GM19239 (cell line): ENCODE data around the gene GABRA5.
"Not testable (repeated sequence)": the region's sequence is repeated elsewhere in the genome, so short reads cannot be mapped to it uniquely, and the experiment has no call there.

Source experiments
- DNase-seq: peaks from one replicate; pipeline ENCODE4 v3.0.0; 2011; ENCODE audit warnings: low spot score; ENCODE audit not compliant: insufficient read length
- FAIRE-seq: peaks from 2 replicates; lab custom pipeline; 2011; peaks lifted over from hg19 to GRCh38; lab: Jason Lieb, UNC

Gene GABRA5

DNA sequence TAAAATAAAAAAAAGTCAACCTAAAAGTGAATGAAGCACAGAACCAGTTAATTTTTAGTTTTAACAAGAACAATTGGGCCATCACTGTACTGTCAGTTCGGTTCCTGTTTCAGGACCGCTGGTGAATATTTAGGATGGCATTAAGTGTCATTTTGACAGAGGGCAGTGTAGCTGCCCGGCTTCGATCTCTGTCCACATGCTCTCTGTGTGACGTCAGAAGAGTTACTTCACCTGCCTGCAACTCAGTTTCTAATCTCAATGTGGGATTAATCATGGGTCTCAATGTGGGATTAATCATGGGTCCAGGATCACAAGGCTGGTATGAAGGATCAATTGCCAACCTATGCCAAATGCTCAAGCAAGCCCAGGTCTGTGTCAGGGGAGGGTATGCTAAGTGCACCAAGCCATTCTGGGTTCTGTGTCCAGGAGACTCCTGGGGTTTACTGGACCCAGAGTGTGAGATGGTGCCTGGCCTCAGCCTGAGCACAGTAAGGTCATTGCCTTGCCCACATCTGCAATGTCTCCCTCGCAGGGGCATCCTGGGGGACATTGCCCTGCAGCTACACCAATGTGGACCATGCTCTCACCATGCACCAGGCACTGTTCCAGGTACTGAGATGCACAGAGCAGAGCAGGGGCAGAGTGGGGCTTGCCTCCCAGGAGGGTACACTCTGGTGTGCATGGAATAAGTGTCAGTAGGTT lies 8.1 kb downstream of the GABRA5 start:
- FAIRE-seq, result no peak
- DNase-seq, result no peak

DNA sequence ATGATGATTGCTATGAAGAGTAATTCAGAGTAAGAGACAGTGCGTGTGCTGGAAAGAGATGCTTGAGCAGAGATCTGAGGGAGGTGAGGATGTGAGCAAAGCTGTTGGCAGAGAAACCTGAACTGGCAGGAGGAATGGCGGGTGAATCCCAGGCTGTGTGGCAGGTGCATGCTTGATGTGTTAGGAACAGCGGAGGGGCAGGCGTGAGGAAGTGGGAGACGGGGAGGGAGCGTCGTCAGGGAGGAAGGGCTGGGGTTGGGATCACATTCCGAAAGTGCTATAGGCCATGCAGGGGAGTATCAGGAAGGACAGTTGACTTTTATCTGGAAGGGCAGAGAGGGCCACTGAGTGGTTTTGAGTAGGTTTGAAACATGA lies 8.6 kb downstream of the GABRA5 start:
- no peak for FAIRE-seq
- DNase-seq, result no peak

DNA sequence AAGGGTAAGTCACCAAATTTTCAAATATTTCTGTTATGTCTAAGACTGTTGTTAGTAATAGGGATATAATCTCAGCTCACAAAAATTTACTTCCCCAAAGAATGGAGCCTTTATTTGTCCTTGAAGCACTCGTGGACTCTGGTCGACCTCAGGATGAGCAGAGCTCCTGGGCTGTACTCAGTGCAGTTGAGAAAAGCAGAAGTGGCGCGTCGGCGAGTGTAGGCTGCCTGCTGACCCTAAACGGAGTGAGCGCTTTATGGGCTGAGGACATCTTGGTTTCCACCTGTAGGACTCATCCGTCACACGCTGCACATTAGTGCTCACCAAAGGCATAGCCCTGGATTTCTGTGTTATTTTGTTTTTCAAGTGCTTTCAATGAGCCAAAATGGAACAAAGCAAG lies 11.0 kb downstream of the GABRA5 start:
- DNase-seq (no peak), FAIRE-seq (no peak)

DNA sequence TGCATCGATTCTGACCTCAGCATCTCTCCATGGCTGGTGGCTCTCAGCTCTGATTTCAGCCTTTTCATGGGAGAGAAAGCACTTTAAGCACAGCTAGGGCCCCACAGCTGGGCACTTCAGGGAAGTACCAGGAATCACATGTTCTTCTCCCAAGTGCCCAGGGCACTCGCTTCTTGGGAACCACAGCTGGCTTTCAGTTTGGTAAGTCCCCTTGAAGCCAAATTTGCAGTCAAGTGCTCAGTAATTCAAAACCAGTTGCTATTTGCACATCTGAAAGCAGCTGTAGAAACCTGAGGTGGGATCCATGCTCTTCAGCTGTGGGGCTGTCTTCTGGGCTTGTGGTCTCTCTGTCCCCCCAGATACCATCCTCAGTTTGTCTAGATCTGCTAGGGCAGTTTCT lies 12.8 kb downstream of the GABRA5 start:
- DNase-seq (no peak), FAIRE-seq (no peak)

DNA sequence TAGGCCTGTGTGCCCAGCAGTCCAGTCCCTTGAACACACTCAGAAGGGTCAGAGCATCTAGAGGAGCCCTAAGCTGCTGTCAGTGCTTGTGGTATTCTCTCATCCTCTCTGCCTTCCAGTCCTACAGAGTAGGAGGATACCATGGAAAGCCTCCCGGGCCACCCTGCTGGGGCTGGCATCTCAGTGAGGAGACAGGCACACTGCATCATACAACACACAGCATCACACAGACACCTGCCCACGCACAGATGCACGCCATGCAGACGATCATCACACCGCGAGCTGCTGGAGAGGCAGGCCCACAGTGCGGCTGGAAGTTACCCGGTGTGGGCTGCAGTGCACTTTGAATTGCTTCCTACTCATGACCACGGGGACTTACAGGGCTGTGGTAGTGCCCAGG lies 15.2 kb downstream of the GABRA5 start:
- FAIRE-seq (no peak), DNase-seq (no peak)

DNA sequence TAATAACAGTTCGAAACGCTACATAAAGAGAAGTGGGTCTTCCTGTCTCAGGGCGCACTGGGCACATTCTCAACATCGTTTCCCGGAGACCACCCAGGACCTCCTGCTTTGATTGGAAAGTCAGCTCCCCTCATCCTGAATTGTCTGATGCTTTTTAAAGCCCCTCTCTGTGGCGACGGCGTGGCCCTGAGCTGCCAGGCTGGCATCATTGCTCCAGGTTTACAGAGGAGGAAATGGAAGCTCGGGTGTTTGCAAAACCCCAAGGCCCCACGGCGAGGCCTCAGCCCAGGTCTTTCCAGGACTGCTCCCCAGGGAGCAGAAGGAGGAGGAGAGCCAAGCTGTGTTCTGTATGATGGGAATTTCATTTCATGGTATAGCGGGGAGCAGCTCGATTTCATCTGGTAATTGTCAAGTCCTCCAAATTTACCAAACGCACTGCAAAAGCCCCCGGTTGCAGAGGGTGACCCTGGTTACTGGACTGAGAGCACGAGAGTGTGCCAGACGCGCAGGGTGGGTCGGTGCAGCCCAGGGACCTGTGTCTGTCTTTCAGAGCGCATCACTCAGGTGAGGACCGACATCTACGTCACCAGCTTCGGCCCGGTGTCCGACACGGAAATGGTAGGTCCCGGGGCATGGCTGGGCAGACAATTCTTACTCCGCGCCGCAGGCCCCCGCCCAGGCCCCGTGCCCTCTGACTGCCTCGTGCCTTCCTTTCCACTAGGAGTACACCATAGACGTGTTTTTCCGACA lies 15.9 kb downstream of the GABRA5 start:
- no peak for FAIRE-seq
- DNase-seq, result no peak

DNA sequence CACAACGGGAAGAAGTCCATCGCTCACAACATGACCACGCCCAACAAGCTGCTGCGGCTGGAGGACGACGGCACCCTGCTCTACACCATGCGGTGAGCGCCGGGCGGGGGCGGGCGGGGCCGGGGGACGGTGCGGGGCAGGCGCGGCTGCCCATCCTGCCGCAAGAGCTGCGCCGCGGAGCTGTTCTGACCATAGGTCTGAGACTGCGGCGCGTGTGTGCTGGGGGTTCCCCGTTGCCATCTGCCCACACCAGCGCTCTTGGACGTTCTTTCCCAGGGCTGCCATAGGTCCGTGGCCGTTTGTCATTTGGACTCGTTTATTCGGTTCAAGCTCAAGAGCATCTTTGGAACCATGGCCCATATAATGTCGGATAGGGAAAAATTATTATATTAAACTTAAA lies 16.6 kb downstream of the GABRA5 start:
- DNase-seq (no peak), FAIRE-seq (no peak)

DNA sequence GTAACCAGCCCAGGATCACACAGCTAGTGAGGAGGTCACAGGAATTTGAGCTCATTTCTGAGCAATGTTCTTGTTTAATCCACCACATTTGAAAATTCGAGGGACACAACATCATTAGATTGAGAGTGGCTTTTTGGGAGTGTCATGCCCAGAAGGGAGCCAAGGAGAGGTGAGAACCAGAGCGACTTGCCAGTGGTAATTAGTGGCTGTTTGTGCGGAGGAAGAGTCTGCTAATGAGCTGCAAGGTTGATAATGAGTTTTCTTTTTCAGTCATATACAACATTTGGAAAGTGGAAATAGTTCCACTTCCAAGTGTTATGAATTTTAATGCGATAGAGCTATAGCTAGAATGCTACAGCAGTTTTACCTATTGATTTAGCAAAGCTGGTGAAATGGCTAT lies 19.7 kb downstream of the GABRA5 start:
- DNase-seq, result no peak
- FAIRE-seq, result no peak

DNA sequence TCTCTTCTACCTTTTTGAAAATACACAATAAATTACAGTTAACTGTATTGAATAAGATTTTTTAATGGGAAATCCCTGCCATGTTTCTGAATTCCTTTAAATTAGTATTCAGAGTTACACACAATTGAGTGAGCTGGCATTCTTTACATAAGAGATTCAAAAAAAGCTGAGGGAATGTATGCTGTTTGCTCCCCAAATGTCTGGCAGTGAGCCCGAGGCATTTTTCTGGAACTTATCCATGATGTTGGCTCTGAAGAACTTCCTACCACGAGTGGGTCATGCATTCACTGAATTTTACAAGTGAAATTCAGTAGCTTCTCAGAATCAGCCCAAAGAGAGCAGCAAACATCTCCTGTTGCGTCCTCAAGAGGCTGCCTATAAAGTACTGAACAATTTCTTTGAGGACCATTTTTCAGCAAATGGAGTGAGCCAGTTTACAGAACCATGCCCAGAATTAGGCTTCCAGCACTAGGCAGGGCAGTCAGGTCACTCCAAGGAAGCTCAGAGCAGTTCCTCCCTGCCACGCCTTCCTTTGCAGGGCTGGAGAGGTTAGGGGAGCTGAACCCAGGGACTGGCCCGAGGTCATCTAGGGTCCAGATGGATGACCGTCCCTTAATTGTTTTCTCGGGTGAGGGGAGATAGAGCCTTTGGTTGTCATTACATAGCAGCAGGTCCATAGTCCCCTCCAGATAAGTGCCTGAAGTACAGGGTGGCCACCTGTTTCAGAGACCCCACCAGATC lies 21.2 kb downstream of the GABRA5 start:
- DNase-seq (no peak), FAIRE-seq (no peak)

DNA sequence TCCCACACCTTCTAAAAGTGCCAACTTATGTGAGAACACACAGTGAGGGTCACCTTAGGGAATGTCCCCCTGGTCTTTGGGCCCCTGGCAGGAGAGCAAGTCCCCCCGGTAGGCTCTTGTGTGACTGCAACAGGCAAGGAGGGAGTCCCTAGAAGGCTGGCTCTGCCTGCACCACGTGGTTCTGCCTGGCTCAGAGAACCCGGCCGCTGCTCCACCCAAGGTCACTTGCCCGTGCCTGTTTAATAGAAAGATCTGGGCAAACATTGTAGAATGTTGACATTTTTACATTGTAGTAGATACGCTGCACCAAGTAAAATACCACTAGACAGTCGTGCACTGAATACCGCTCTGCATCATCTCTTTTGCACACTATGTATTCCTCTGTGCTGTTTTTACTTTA lies 21.9 kb downstream of the GABRA5 start:
- DNase-seq (no peak), FAIRE-seq (no peak)

DNA sequence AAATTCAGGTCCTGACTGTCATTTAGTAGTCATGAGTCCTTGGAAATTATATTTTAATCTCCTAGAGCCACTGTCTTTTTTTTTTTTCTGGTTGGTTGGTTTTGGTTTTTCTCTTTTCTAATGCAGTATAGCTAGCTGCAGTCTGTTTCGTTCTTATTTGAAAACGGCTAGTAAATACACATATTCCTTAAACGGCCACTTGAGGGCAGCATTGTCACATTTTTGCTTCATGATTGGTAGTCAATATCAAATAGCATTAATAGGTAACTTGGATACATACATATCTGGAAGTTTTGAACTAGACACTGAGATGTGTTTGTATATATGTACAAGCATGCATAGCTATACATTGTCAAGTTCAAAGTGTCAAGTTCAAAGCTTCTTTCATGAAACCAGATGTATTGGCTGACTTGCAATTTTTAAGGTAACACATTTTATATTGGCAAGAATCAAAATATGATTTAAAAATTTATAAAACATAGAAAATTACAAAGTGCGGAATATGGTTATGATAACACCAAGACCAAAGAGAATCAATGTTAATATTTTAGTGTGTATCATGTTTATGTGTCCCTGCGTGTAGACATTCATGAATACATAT lies 22.5 kb downstream of the GABRA5 start:
- FAIRE-seq (no peak), DNase-seq (no peak)

DNA sequence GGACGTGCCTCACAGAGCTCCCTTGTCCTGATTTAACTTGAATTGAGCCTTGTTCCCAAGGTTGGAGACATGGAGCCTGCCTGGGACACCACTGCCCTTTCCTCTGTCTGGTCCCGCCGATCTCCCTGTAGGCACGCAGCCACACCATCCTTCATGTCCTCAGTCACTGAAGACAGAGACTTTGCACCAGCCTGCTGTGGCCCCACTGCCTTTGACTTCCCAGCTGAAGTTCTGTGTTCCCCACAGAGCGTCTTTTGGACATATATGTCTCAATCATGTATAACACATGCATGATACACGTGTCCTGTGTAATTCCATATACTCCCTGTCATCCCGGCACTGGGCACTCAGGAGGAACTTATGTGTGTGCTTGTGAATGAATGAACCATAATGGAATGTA lies 23.6 kb downstream of the GABRA5 start:
- DNase-seq, result no peak
- no peak for FAIRE-seq

DNA sequence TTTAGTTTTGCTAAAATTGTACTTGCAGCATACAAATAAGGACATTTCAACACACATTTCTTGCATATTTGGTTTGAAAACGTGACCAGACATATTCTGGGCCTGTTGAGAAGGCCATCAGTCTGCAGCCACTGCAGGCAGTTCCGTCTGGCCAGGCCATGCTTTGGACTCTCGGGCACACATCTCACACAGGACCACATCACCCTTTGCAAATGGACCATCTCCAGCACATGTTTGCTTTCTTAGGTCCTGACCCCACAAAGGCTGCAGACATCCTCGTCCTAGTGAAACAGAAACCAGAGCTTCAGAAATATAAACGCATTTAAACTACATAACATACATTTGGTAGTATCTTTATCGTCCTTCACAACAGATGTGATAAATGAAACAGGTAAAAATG lies 24.1 kb downstream of the GABRA5 start:
- DNase-seq (no peak), FAIRE-seq (no peak)

DNA sequence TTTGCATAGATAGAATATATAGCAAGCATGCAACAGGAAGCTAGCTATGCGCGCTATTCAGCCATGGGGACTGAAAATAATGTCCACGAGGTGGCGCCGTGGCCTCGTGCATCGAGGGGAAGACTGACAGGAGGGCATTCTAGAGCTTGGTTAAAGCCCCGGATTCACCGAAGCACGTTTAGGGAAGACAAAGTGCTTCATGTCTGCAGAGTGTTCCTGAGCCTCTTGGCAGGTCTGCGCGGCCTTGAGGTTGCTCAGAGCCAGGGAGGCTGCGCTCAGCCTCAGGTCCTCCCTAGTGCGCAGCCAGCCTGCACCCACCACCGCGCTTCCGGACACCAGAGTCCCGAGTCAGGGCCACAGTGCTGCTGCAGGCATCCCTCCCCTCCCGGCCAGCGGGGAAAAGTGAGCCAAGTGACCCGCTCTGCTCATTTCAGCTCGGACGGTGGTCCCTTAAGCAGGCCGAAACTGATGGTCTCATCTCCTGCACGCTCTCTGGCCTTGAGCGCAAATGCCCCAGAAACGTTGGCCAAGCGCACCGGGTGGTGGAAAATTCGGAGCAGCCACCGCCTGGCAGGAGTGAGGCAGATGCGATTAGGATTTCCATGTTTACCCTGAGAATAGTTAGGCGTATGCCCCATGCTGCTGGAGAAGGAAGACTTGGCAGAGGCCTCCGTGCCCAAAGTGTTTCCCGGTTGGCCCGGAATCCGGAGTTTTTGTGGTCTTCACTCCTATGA lies 24.8 kb downstream of the GABRA5 start:
- FAIRE-seq, result no peak
- DNase-seq, result no peak

DNA sequence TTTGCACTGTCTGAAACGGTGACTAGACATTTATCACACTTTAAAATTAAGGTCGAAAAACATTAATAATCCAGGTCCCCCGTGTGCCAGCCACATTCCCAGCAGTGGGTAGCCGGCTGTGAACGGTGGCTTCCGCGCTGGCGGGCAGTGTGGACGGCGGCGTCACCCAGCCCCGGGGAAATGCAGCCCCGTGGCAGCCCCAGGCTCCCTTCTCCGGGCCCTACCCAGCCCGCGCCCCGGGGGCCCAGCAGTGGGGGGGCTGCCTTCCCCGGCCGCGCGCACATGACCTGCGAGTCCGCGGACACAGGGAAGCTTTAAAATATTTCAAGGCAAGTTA lies 25.3 kb downstream of the GABRA5 start:
- DNase-seq, result no peak
- no peak for FAIRE-seq

DNA sequence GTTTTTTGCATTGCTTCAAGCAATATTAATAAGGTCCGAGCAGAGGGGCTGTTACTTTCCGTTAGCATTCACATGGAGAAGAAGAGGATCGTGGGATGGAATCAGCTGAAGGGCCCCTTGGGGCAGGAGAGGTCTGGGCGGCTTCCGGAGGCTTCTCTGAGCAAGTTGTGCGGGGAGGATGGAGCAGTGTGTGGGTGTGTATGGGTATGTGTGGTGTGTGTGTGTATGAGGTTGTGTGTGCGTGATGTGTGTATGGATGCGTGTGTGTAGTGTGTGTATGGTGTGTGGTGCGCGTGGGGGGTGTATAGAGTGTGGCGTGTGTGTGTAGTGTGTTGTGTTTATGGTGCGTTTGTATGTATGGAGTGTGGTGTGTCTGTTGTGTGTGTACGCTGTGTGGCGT lies 25.8 kb downstream of the GABRA5 start:
- FAIRE-seq, result no peak
- DNase-seq, result no peak

DNA sequence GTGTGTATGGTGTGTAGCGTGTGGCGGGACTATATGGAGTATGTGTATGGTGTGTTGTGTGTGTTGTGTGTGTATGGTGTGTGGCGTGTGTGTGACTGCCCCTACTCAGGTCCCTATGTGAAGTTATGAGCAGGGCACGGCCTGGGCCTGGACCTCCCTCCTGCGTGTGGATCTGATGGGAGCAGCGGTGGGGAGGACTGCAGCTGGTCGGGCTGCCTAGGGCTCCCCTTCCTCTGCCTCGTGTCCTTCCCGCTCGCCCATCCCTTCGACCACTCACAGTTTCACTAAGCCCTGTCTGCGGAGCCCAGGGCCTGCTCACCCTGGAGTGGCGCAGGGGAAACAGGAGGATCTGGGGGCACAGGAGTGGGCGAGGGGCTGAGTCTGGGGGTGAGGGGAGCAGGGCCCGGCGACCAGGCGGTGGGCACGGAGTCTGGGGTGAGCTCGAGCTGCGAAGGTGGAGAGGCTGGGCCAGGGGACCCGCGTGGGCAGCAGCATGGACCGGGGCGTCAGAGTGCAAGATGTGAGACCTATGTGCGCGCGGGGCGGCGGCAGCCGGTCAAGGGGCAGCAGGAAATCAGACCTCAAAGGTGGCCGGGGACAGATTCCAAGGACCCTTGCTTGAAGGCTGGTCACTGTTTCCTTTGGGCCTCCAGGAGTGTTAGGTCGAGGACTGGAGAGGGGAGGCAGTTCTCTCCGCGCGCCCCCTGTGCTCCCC lies 26.6 kb downstream of the GABRA5 start:
- DNase-seq, result no peak
- FAIRE-seq, result no peak

DNA sequence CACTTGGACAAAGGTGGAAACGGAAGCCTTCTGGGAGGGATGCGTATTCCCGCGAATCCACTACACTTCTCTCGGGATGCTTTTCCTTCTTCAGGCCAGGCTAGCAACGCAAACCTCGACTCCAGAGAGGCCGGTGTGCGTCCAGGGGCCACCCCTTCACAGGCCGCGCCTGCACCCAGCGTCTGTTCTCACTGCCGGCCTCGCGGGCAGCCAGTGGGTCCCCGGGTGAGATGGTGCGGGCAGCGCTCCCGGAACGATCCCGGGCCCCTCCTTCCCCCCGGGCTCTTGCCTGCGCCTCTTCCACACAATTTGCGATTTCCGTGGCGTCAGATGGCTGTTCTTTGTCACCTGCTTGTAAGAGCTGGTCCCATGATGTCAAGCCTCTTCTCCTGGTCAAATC lies 27.3 kb downstream of the GABRA5 start:
- FAIRE-seq, result no peak
- DNase-seq, result no peak

DNA sequence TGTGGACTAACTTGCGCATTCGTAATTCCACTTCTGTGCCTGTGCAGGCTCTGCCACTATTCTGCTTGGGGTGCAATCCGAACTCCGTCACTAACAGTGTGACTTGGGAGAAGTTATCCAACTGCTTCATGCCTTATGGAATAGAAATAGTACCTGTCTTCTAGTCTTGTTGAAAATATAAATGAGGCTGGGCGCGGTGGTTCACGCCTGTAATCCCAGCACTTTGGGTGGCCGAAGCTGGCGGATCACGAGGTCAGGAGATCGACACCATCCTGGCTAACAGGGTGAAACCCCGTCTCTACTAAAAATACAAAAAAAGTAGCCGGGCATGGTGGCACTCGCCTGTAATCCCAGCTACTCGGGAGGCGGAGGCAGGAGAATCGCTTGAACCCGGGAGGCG lies 28.5 kb downstream of the GABRA5 start:
- not testable (repeated sequence) for FAIRE-seq, DNase-seq

DNA sequence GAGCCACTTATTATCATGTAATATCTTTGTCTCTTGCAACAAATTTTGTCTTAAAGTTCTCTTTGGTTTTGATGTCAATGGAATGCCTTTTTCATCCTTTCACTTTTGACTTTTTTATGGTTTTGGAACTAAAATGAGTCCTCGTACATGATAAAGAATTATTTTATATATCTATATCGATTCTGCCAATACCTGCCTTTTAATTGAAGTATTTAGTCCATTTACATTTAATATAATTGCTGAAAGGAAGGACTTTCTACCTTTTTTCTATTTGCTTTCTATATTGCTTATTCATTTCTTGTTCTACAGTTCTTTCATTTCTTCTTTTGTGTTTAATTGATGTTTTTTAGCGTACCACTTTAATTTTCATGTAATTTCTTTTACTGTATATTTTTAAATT lies 32.8 kb downstream of the GABRA5 start:
- FAIRE-seq (no peak), DNase-seq (no peak)
